Measurements from ENCODE around the gene NR1H4. TPM values are rescaled to one million over a fixed set of nuclear protein-coding genes. Genes with fewer than 3 reads are reported as not detected.
A peak's percentile ranks its signal among the peaks of the same experiment; 100 is the strongest.

Gene NR1H4
- total and polyA plus RNA-seq, 9 of the 15 experiments (the other 6 are each of a cell fraction or from before 2014, with no cell fraction given) = 0.03 TPM; not detected in 8

DNA sequence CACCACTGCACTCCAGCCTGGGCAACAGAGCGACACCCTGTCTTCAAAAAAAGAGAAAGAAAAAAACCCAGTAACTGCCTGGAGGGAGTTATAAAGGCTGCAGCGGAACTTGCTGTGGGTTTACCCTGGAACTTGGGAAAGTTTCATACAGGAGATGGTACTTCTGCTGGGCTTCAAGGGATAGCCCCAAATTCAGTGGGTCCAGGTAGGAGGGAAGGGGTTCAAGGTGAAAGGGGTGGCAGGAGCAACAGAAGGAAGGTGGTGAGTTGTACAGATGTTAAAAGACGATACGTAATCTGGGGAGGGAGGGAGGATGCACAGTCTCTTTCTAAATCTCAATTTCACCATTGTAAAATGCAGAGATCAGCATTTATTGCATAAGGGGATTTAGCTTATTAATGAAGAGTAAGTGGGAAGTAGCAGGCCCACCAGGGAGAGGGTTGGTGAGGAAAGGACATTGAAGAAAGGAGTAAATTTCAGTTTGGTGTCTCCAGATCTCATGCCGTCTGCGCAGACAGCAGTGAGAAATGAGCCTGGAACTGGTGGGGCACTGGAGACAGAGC, 91.3 kb downstream of the NR1H4 start:
- CTCF ChIA-PET (ENCODE audit: low intra/inter-chr PET ratio) = no interaction called here
- Histone ChIP-seq H3K27me3 (ENCODE audit: control insufficient read depth in 2 of 2, insufficient read depth in 2 of 2, low read length in 2 of 2) (peaks cover 0 to 5% of the 10 kb centered on the region in 2 experiments; a peak in 1 of 5 replicates), H3K4me3 (no peak overlapping the region), H3K27ac (ENCODE audit: extremely low read depth, low read depth, low read length) (no peak overlapping the region), H3K4me1 (replicated peaks in 1 of 2; ENCODE audit: control insufficient read depth in 2 of 2, insufficient read depth in 2 of 2, low read length in 2 of 2) (no peaks in the 10 kb centered on the region), H3K4me2 (ENCODE audit: insufficient read depth, low read length) (no peak overlapping the region), H2AFZ (ENCODE audit: low read depth, low read length) (no peak overlapping the region), H3K9ac (ENCODE audit: insufficient read depth in 1 of 2, low read depth in 2 of 2, low read length in 2 of 2) (no peak overlapping the region), H3K79me2 (ENCODE audit: control insufficient read depth, insufficient read depth, low read length) (no peaks in the 10 kb centered on the region), H4K20me1 (replicated peaks; ENCODE audit: control insufficient read depth, insufficient read depth, low read length) (no peaks in the 10 kb centered on the region), H3K9me3 (replicated peaks; ENCODE audit: control insufficient read depth, insufficient read depth, low read depth, low read length) (no peaks in the 10 kb centered on the region), H3K9me1 (ENCODE audit: control insufficient read depth, insufficient read depth, low read length) (no peaks in the 10 kb centered on the region), H3K36me3 (ENCODE audit: control insufficient read depth, insufficient read depth, low read length) (no peaks in the 10 kb centered on the region)
- in situ Hi-C loops (cut with MboI) = no loop called here
- TF ChIP-seq C11orf30 (IDR thresholded peaks at IDR 0.05; ENCODE audit: low read depth) = peak; percentile 59
- peak; percentile 35; the same call in 1 of the 2 replicates for TF ChIP-seq MAFK (IDR thresholded peaks at IDR 0.05; ENCODE audit: low read length)
- no peak for TF ChIP-seq HLTF (IDR thresholded peaks at IDR 0.05)
- peak; percentile 39; the same call in 1 of the 2 replicates for TF ChIP-seq MAFF (IDR thresholded peaks at IDR 0.05; ENCODE audit: low read length)
- TF ChIP-seq ZNF316 (IDR thresholded peaks at IDR 0.05) = peak; percentile 72
- no peak for FAIRE-seq
- POLR2A ChIA-PET = no interaction called here
- ATAC-seq = no peak
- no peak for DNase-seq (ENCODE audit: extremely low read depth in 1 of 4, low spot score in 3 of 4)
- WGBS (ENCODE audit: insufficient coverage, low coverage, missing lambda C conversion rate) = 1% methylated on average over 6 of the region's 6 CpGs
- intact Hi-C loops (cut with micrococcal nuclease) = no loop called here
- no TSS peak for BruUV-seq (replicated peaks)

DNA sequence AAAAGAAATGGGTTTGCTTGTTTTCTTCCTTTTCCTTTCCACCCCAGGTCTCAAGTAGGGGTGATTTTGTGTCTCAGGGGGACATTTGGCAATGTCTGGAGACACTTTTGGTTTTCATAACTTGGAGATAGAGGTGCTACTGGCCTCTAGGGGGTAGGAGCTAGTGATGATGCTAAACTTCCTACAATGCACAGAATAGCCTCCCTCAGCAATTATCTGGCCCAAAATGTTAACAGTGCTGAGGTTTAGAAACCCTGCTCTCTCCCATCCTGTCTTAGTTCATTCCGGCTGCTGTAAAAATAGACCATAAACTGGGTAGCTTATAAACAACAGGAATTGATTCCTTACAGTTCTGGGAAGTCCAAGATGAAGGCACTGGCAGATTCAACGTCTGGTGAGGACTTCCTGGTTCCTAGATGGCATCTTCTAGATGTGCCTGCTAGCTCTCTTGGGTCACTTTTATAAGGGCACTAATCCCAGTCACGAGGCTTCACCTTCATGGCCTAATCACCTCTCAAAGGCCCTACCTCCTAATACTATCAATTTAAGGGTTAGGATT, 92.4 kb downstream of the NR1H4 start:
- intact Hi-C loops (cut with micrococcal nuclease) = no loop called here
- no peak for ATAC-seq
- WGBS (ENCODE audit: insufficient coverage, low coverage, missing lambda C conversion rate) = 0% methylated on average over 3 of the region's 3 CpGs

More for the DNA sequence above, 92.4 kb downstream of the NR1H4 start:
- ChIA-PET POLR2A (no interaction called here), CTCF (ENCODE audit: low intra/inter-chr PET ratio) (no interaction called here)
- Histone ChIP-seq H3K9me1 (ENCODE audit: control insufficient read depth, insufficient read depth, low read length) (no peaks in the 10 kb centered on the region), H3K4me1 (replicated peaks in 1 of 2; ENCODE audit: control insufficient read depth in 2 of 2, insufficient read depth in 2 of 2, low read length in 2 of 2) (no peaks in the 10 kb centered on the region), H3K9me3 (replicated peaks; ENCODE audit: control insufficient read depth, insufficient read depth, low read depth, low read length) (no peaks in the 10 kb centered on the region), H3K36me3 (ENCODE audit: control insufficient read depth, insufficient read depth, low read length) (no peaks in the 10 kb centered on the region), H3K79me2 (ENCODE audit: control insufficient read depth, insufficient read depth, low read length) (no peaks in the 10 kb centered on the region), H3K4me3 (no peak overlapping the region), H3K9ac (ENCODE audit: insufficient read depth in 1 of 2, low read depth in 2 of 2, low read length in 2 of 2) (no peak overlapping the region), H3K27ac (ENCODE audit: extremely low read depth, low read depth, low read length) (no peak overlapping the region), H2AFZ (ENCODE audit: low read depth, low read length) (no peak overlapping the region), H3K27me3 (ENCODE audit: control insufficient read depth in 2 of 2, insufficient read depth in 2 of 2, low read length in 2 of 2) (no peaks in the 10 kb centered on the region), H3K4me2 (ENCODE audit: insufficient read depth, low read length) (no peak overlapping the region), H4K20me1 (replicated peaks; ENCODE audit: control insufficient read depth, insufficient read depth, low read length) (no peaks in the 10 kb centered on the region)
- in situ Hi-C loops (cut with MboI) = no loop called here
- DNase-seq (ENCODE audit: extremely low read depth in 1 of 4, low spot score in 3 of 4) = no peak
- FAIRE-seq = no peak
- no TSS peak for BruUV-seq (replicated peaks)
- TF ChIP-seq YBX1 (IDR thresholded peaks at IDR 0.05) (no peak), MECOM (CRISPR knock-in tag; IDR thresholded peaks at IDR 0.05) (no peak), ELF2 (CRISPR knock-in tag; IDR thresholded peaks at IDR 0.05) (no peak)
- TF ChIP-seq, protein P1, sequence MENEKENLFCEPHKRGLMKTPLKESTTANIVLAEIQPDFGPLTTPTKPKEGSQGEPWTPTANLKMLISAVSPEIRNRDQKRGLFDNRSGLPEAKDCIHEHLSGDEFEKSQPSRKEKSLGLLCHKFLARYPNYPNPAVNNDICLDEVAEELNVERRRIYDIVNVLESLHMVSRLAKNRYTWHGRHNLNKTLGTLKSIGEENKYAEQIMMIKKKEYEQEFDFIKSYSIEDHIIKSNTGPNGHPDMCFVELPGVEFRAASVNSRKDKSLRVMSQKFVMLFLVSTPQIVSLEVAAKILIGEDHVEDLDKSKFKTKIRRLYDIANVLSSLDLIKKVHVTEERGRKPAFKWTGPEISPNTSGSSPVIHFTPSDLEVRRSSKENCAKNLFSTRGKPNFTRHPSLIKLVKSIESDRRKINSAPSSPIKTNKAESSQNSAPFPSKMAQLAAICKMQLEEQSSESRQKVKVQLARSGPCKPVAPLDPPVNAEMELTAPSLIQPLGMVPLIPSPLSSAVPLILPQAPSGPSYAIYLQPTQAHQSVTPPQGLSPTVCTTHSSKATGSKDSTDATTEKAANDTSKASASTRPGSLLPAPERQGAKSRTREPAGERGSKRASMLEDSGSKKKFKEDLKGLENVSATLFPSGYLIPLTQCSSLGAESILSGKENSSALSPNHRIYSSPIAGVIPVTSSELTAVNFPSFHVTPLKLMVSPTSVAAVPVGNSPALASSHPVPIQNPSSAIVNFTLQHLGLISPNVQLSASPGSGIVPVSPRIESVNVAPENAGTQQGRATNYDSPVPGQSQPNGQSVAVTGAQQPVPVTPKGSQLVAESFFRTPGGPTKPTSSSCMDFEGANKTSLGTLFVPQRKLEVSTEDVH (IDR thresholded peaks at IDR 0.05; ENCODE audit: low read depth, partially characterized antibody) = no peak

Data from K562 (cell line).